ENCODE results near the gene SMU1. TPM values are rescaled to one million over a fixed set of nuclear protein-coding genes. Genes with fewer than 3 reads are reported as not detected.
A peak's percentile ranks its signal among the peaks of the same experiment; 100 is the strongest.

SMU1 gene
- 14.6 TPM for total RNA-seq
- long read RNA-seq, full-length matches to known transcripts, result 72 of 76 reads
- long read RNA-seq, partial matches to known transcripts, result 3 of 76 reads
- long read RNA-seq, other reads (novel, unspliced or antisense), result 1 of 76 reads

DNA sequence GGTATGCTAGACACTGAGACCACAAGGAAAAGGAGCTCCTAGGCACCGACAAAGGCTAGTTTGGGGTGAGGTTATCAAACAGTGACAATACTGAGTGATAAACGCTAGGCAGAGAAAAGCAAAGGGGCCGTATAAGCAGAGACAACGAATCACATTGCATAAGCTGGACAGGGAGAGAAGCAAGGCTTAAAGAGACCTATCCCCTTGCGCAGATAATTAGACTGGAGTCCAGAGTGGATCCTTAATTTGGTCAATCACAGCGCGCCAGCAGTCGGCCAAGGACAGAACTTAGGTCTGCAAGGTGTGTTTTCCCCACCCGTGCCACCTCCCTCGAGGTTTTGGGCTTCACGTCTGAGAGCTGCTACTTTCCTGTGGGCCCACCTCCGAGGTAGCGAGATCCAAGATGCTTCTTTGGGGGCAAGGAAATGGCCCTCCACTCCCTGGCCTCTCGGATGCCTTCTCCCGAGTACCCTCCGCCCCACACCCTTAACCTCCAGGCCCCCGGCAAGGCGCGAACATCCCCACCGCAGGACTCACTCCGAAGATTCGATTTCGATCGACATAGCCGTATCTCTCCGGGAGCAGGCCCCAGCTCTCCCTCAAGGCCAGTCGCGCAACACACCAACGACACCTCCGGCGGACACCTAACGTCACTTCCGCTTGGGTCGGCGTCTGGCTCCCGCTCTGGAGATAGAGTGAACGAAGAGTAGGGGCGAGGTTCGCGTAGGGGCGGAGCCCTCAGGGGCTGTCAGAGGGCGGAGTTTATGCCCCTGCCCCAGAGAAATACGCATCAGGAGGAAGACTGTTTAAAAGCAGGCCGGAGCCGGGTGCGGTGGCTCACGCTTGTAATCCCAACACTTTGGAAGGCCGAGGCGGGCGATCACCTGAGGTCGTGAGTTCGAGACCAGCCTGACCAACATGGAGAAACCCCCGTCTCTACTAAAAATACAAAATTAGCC lies at the start of gene SMU1:
Gene SMU1, minus strand, starts transcription at position 629 of the 959 bp plus-strand sequence. Its CDS starts 66 bp downstream, at position 563.
- peak; percentile 99 for DNase-seq
- intact Hi-C loops (cut with DNase I), result no loop called here

DNA sequence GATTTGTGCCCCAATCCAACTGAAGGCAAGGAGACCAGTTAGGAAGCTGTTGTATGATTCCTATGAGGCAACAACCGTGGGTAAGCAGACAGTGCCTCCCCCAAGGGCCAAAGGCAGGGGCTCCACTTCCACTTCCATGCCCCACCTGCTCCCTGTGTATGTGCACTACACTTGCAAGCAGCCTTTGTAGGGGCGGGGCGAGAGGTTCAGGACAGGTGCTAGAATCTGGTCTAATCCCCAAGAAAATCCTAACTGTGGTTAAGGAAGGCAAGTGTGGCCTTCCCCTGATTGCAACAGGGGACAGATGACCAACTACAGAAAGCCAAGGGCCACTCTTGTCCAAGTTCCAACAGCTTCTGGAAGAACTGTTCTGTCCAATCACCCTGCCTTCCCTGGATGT lies 49.0 kb upstream of the SMU1 start:
- no peak for ATAC-seq (ENCODE audit: poor library complexity)
- intact Hi-C loops (cut with DNase I), result no loop called here
- no peak for DNase-seq

More for the DNA sequence above, at the start of gene SMU1:
- ATAC-seq (ENCODE audit: poor library complexity), result peak; percentile 98

DNA sequence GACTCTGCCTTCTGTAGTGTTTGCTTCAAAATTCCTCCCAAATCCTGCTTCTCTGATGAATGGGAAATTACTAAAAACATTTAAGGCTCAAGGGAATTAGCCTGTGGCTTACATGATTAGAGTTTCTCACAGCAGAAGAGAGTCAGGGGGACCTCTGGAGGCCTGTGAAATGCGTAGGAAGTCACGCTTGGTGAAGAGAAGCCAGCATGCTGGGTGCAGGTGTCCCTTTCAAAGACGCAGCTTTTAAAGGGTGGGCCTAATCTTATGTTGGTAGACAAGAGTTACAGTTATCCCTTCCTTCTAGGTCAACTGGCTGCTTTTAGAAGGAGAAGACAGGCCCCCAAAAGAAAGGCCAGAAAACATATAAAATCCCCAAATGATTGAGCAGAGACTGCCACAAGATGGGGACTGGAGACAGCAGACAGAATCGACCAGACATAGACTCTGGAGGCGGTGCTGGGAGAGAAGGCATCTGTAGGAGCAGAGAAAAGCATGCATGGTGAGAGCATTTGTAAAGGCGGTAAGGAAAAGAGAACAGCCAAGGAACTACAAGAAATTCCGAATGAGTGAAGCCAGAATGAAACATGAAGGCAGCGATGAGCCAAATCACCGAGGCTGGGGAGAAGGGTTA lies 48.4 kb upstream of the SMU1 start:
- DNase-seq (no peak), ATAC-seq (ENCODE audit: poor library complexity) (no peak)
- intact Hi-C loops (cut with DNase I), result no loop called here

DNA sequence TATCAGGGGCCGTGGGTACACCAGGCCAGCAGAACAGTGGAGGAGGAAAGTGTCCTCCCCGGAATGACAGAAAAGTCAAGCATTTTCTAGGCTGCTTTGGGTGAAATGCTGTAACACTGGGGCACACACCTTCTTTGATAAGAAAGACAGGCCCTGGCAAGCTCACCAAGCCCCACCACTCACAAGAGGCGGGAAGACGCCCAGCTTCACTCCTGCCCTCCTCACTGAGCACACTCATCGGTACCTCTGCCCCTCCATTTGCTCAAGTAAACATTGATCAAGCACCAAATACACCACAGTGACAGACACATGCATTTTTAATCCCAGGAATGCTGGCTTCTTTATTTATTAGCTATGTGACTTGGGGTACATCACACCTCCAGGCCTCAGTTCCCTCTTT lies 47.6 kb upstream of the SMU1 start:
- DNase-seq (no peak), ATAC-seq (ENCODE audit: poor library complexity) (no peak)
- intact Hi-C loops (cut with DNase I), result no loop called here

DNA sequence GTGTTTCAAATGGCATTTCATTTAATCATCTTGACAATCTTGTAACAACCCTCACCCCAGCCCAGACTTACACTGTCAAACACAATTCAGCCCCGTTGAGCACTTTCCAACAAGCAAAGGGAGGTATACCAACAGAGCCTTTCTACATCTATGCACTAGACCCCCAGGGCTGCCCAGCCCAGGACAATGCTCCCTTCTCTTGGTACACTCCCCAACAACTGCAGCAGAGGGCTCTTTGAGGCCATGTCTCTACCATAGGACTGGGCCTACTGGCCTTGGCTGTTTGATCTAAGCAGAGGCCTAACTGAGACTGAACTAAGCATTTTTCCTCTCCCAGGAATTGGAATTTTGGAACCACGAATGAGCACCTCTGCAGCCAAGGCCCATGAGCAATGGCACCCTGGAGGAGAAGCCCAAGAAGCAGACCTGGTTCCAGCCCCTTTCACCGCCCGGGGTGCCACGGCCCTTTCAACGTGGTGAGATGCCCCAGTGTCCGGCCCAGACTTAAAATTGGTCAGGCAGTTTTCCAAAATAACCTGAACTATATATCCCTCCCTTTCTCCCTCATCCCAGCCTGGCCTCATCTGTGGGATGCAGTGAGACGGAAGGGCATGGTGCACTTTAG lies 47.0 kb upstream of the SMU1 start:
- intact Hi-C loops (cut with DNase I), result no loop called here
- ATAC-seq (ENCODE audit: poor library complexity) (no peak), DNase-seq (no peak)

DNA sequence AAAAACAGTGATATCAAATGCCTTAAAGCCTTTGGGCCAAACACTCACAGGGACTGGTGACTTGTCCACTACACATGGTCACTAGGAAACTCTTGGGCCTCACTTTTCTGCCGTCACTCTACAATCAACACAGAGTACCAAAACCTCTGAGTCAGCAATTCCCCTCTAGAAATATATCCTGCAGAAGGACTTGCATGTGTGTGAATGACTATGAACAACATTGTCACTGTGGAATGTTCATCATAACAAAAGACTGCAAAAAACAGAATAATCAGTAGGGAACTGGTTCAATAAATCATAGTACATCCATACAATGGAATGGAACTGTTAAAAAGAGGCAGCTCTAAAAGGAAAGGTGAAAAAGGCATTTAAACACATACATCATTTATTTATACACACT lies 44.1 kb upstream of the SMU1 start:
- intact Hi-C loops (cut with DNase I), result no loop called here

DNA sequence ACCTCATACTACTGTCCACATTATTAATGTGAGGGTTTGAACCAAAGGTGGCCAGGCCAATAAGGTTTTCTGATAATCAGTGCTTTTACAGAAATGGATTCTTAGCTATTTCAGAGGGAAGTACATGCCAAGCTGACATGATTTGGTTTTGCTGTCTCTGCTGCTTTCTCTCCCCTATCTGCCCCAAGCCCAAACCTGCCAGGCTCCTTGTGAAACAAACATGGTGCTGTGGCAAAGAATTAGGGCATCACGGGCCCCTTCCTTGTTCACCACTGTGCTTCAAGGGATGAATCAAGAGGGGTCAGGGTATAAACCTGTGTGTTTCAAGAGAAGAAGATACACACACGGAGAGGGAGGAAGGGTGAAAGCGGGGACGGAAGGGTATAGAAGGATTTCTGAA lies 41.3 kb upstream of the SMU1 start:
- intact Hi-C loops (cut with DNase I), result no loop called here
- ATAC-seq (ENCODE audit: poor library complexity) (peak; percentile 21), DNase-seq (no peak)

More for the DNA sequence above, 44.1 kb upstream of the SMU1 start:
- ATAC-seq (ENCODE audit: poor library complexity) (no peak), DNase-seq (no peak)

DNA sequence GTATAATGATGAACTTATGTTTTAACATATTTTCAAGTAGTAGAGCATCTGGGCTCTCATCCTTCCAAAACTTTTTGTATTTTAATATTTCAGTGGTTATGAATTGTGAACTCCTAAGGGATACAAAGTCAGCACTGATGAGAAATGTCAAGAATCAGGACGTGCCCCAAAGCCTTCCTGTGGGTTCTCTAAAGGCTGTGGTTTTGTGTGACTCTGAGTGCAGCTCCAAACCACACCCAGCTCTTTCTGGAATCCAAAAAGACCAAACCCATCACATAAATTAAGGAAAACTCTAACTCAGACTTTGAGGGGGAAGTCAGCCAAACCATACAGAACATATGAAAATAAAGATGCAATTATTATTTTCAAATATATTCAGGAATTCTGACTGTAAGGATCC lies 40.8 kb upstream of the SMU1 start:
- DNase-seq (no peak), ATAC-seq (ENCODE audit: poor library complexity) (peak; percentile 28)
- intact Hi-C loops (cut with DNase I), result no loop called here

DNA sequence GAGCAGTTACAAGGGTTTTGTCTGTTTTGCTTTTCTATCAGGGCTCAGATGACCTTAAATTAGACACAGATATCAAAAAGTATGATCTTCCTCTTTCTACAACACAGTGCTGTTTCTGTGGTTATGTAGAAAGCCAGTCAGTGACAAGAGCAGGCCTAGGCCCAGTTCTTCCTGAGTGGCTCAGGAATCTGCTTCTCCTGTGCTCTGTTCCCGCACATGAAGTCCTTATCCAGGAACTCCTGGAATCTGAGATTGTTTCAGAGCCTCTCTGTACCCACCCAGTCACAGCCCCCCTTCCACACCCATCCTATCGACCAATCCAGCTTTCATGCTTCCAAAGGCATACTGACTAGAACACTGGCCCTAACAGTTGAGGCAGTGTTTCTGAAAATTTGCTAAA lies 40.4 kb upstream of the SMU1 start:
- ATAC-seq (ENCODE audit: poor library complexity) (peak; percentile 36), DNase-seq (no peak)
- intact Hi-C loops (cut with DNase I), result no loop called here

DNA sequence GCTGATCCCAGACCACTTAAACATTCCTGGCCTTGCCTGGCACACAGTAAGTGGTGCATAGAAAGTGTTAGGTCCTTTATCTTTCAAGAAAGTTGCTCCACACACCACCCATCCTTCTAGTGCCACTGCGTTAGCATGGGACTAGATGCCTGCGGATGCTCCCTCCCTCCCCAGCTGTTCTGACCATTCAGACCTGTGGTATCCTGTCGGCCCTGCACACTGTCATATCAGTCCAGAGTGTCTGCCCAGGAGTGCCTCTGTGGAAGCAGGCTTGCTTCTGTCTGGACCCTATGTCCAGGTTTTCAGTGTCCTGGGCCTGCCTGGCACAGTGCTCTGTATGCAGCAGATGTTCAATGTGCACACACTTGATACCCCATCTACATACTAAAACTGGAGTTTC lies 38.3 kb upstream of the SMU1 start:
- peak; percentile 6 for ATAC-seq (ENCODE audit: poor library complexity)
- no peak for DNase-seq
- intact Hi-C loops (cut with DNase I), result no loop called here

DNA sequence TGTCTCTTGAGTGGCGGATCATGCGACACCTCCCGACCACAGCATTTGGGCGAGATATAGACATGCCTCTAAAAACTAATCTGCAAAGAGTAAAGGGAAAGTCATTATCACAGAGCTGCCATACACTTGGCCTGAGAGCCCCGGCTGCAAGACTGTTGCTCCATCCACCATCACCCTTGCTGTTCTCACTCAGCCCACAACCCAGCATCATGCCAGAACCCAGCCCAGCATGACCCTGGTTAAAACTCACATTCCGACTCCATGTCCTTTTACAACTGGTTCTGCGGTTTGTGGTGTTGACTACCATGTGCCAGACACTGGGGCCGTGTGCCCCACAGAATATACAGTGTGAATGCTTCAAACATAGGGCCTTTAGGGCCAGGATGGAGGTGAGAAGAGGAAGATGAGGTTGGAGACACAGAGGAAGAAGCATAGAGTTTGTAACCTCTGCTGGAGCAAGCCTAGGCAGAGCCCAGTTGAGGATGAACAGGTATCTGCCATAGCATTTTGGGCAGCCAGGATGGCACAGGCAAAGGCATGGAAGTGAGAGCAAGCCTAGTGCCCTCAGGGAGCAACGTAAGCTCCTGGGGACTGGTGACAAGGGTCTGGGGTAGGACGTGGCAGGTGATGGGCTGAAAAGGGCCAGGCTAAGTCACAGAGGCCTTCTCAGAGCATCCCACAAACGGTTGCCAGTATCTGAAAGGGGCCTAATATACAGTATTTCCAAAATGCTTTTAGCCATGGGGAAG lies 37.5 kb upstream of the SMU1 start:
- DNase-seq, result no peak
- no peak for ATAC-seq (ENCODE audit: poor library complexity)
- intact Hi-C loops (cut with DNase I), result no loop called here

DNA sequence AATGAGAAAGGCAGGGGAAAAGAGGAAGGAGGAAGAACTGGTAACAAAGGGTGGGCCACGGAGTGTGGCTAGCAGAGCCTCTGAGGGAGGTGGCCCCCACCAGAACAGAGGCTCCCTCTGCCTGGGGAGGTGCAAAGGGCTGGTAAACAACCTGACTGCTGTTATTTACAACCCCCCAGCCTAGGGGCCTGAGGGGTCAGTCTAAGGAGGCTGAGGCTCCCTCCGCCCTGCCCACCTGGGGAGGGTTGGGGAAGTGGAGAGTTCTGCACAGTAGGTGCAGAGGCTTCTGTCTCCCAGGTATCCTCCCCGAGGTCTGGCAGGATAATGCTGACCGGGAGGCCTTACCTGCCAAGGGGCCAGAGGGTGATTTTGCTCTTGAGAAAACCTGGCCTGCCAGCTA lies 35.6 kb upstream of the SMU1 start:
- ATAC-seq (ENCODE audit: poor library complexity) (no peak), DNase-seq (no peak)
- intact Hi-C loops (cut with DNase I), result no loop called here

DNA sequence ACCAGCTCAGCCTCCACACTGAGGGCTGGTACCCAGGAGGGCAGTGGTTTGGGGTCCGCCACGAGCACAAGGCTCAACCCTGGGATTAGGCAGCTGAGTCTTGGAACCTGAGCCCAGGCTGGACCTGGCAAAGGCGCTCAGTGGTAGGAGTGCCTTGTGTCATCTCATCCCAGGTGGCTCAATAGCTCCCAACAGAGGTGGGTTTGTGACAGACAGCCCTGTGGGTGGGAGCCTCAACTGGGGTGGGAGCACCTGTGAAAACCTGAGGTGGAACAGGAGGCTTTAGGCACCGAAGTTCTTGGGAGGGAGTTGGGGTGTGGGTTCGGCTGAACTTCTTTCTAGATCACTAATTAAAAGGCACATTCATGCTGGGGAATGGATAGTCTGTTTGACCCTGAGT lies 35.2 kb upstream of the SMU1 start:
- DNase-seq (no peak), ATAC-seq (ENCODE audit: poor library complexity) (no peak)
- intact Hi-C loops (cut with DNase I), result no loop called here

DNA sequence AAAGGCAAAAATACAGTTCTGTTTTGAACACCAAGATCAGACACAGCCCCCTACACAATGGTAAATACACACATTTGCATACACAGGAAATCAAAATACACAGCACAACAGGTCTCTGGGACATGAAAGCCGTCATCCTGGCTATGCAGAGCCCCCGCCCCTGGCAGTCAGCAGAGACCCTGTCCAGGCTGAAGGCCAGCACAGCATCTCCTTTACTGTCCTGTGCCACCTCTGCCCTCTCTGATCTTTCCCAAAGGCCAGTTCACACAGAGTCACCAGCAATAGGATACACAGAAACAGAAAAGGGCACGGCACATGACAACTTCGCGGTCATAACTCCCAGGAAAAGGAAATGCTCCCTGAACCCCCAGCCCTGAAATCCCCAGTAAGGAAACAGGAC lies 34.2 kb upstream of the SMU1 start:
- DNase-seq (no peak), ATAC-seq (ENCODE audit: poor library complexity) (no peak)
- intact Hi-C loops (cut with DNase I), result no loop called here

DNA sequence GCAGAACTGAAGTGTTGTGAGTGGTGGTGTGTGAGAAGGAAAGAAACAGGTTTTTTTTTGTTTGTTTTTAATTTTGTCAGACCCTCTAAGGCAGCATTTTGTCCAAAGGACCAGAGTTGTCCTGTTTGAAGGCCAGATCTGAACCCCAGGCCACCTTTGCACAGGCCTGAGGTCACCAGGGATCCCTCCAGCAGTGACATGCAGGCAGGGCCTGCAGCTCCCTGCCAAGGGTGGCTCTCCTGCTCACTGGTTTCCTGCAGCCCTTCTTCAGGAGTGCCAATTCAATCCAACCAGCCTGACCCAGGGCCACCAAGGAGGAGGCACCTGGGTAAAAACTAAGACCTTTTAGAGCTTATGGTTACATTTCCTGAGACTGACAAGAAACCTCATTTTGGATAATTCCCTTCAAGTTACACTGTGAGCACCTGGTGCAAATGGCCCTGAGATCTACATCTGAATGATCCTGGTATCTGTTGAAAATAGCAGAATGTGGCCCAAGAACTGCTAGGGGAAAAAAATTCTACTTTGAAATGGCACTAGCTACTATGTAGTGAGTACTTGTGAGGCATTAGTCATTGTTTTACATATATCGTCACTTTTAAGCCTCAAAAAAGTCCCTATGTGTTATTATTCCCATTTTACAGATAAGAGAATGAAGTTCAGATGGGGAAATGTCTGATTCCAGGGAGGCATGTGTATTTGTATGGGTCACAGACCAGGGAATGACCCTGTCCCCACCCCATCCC lies 33.5 kb upstream of the SMU1 start:
- ATAC-seq (ENCODE audit: poor library complexity), result no peak
- DNase-seq, result no peak
- intact Hi-C loops (cut with DNase I), result loop anchor here (10.0 kb wide), 1 partner anchor 55 kb away; the partner anchor contains the start of gene B4GALT1

DNA sequence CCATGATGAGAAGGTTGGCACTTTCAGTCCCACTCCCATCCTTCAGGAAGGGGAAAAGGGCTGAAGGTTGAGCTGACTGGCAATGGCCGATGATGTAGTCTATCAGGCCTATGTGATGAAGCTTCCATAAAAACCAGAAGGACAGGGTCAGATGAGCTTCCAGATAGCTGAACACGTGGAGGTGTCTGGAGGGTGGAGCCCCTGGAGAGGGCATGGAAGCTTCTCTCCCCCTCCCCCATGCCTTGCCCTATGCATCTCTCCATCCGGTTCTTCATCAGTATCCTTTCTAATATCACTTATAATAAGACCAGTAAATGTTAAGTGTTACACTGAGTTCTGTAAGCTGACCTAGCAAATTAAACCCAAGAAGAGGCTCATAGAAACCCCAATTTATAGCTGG lies 32.6 kb upstream of the SMU1 start:
- intact Hi-C loops (cut with DNase I), result loop anchor here (10.0 kb wide), 1 partner anchor 56 kb away; the partner anchor contains the start of gene B4GALT1
- no peak for DNase-seq
- ATAC-seq (ENCODE audit: poor library complexity), result peak; percentile 2

DNA sequence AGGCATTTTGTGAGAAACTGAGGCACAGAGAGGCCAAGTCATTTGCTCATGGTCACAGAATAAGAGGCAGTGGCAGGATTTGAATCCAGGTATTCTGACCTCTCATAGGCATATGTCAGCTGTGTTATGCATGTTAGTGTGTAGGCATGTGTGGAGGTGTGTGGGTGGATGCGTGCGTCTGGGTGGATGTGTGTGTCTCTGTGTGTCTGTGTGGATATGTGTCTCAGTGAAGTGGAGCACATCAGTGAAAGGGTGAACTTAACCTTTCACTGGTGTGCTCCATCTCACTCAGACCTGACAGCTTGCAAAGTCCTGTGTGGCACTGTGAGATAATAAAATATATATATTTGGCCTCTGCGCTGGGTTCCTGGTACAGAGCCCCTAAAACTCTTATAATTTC lies 32.0 kb upstream of the SMU1 start:
- intact Hi-C loops (cut with DNase I), result loop anchor here (10.0 kb wide), 1 partner anchor 56 kb away; the partner anchor contains the start of gene B4GALT1
- ATAC-seq (ENCODE audit: poor library complexity) (no peak), DNase-seq (no peak)

DNA sequence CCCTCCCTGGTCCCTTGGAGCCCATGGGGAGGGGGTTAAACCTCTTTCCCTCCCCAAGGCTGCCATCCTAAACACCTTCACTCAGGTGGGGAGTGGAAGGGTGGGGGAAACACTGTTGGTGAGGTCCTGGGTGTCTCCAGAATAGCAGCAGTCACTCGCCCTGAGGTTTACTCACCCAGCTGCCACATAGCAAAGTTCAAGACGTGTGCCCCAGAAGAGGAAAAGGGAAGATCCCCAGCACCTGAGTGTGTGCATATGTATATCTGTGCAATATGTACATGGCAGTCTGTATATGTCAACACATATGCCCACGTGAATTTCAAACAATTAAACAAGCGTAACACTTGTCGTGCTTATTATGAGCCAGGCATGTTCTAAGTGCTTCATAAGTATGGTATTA lies 31.3 kb upstream of the SMU1 start:
- DNase-seq, result no peak
- no peak for ATAC-seq (ENCODE audit: poor library complexity)
- intact Hi-C loops (cut with DNase I), result loop anchor here (10.0 kb wide), 1 partner anchor 57 kb away; the partner anchor contains the start of gene B4GALT1
